Measurements from ENCODE around the gene OSBPL2.

The OSBPL2 gene

GRCh38 chr20:62222972-62223371 is 15.3 kb upstream of the OSBPL2 start:
- DNase-seq, result no peak

- no peak for DNase-seq
These were observed 14.8 kb upstream of the OSBPL2 start for GRCh38 chr20:62223571-62223970.

- no peak for DNase-seq
These were observed 14.0 kb upstream of the OSBPL2 start for GRCh38 chr20:62224113-62224855.

GRCh38 chr20:62225026-62225425 is 13.3 kb upstream of the OSBPL2 start:
- DNase-seq, result no peak

DNA sequence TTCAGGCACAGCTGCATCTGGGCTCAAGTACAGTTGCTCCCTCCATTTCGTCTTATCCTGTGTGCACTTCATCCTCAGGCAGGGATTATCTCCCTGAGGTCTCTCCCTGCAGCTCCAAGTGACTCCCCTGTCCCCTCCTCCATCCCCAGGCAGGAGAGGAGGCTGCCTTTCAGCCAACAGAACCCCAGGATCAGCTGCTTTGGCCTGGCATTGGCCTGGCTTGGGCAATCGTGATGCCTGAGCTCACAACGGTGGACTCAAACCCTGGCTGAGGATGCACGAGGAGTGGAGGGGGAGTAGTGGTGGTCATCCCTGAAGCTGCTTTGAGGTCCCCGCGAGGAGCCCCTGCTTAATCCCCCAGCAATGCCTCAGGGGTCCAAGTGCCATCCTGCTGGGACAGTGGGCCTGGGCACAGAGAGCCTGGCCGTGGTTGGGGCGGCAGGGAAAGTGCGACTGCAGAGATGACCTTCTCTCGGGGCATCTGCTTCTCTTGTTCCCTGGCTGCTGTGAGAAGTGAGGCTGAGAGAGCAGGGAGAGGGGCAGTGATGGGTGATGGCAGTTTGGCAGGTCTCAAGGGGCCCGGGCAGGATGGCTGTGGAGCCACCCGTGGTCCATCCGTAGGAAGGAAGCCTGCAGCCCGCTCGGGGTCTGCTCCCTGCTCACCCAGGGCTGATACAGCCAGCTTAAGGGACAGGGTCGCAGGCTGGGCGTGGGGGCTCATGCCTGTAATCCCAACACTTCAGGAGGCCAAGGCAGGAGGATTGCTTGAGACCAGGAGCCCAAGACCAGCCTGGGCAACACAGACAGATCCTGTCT is 12.3 kb upstream of the OSBPL2 start:
- no peak for DNase-seq

- DNase-seq, result no peak
These were observed 11.4 kb upstream of the OSBPL2 start for GRCh38 chr20:62226707-62227590.

DNA sequence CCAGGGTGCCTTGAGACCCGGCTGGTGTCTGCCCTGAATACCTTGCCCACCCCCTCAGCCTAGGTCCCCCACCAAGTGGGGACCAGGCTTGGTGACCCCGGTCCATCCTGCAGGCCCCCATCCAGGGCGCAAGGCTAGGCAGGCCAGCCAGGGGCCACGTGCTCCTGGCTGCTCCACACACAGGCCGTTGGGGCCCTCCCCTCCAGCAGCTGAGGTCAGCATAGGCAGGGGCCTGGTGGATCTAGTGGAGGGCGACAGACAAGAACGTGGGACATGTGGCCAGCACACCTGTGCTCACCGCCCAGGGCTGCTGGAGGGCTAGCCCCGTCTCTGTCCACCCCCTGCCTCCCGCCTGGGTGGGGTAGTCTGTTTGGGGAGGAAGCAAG is 10.7 kb upstream of the OSBPL2 start:
- no peak for DNase-seq

DNA sequence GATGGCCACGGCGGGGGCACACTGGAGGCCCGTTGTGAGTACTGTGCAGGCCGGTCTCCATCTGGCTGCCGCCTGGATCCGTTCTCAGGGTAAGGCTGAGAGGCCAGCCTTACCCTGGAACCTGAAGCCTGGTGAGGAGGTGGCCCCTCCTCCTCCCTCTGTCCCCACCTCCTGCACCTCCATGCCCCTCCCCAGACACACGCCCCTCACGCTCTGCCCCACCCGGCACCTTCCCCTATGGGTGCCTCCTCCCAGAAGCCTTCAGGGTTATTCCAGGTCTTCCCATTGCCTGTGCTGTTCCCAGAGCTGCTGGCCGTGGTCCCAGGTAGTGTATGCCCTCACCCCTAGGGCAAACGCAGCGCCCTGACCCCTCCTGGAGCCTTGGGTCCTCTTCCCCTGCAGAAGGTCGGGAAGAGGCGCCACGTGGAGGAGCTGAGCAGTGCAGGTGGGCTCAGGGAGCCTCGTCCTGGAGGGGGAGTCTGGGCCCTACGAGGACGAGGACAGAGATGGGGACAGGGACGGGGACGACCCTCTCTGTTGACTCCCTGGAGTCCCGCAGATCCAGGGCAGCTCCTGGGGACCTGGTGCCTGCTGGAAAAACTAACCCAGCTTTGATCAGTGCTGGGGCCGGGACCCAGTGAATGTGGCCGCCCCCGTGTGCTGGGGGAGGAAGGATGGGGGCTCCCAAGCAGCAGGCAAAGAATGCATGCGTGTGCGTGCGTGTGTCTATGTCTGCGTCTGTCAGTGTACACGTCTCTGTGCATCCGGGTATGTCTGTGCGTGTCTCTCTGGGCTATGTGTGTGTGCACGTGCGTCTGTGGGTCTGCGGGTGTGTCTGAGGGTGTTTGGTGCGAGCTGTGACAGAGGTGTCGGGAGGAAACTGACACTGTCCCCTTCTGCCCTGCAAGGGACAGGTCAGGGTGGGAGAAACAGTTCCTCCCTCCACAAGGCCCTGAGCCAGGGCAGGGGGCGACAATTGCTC is 10.1 kb upstream of the OSBPL2 start:
- no peak for DNase-seq

DNA sequence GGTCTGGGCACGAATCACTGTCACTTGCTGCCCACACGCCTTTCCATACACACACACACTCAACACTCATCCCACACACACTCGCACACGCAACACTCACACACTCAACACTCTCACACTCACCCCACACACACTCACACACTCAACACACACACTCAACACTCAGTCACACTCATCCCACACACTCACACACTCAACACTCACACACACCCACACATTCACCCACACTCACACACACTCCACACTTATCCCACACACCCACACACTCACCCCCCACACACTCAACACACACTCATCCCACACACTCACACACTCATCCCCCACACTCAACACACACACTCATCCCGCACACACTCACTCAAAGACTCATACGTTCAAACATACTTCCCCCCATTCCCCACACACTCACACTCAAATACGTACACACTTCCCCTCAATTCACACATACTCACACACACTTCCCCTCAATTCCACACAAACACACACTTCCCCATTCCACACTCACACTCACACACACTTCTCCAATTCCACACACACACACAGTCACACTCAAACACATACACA is 9.3 kb upstream of the OSBPL2 start:
- no peak for DNase-seq

GRCh38 chr20:62229667-62230066 is 8.7 kb upstream of the OSBPL2 start:
- no peak for DNase-seq

GRCh38 chr20:62230276-62230675 is 8.0 kb upstream of the OSBPL2 start:
- no peak for DNase-seq

- no peak for DNase-seq
These were observed 7.6 kb upstream of the OSBPL2 start for GRCh38 chr20:62230696-62231095.

GRCh38 chr20:62231292-62231691 is 7.0 kb upstream of the OSBPL2 start:
- DNase-seq, result no peak

GRCh38 chr20:62232194-62232593 is 6.1 kb upstream of the OSBPL2 start:
- DNase-seq, result no peak

GRCh38 chr20:62232770-62233645 is 5.3 kb upstream of the OSBPL2 start:
- DNase-seq, result no peak

DNA sequence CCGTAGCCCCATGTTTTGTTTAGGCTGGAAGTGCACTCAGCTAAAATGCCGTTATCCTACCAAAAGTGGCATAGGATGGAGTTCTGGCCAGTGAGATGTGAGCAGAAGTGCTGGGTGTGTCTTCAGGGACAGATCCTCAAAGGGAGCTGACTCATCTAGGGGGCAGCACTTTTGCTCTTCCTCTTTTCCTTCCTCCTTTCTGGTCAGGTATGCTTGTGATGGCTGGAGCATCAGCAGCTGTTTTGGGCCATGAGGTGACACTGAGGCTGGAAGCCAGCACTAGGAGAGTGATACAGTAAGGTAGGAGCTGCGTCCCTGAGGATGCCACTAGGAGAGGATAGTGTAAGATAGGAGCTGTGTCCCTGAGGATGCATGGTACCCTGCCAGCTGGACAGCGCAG is 4.6 kb upstream of the OSBPL2 start:
- DNase-seq, result no peak

GRCh38 chr20:62234339-62234738 is 4.0 kb upstream of the OSBPL2 start:
- DNase-seq, result no peak

DNA sequence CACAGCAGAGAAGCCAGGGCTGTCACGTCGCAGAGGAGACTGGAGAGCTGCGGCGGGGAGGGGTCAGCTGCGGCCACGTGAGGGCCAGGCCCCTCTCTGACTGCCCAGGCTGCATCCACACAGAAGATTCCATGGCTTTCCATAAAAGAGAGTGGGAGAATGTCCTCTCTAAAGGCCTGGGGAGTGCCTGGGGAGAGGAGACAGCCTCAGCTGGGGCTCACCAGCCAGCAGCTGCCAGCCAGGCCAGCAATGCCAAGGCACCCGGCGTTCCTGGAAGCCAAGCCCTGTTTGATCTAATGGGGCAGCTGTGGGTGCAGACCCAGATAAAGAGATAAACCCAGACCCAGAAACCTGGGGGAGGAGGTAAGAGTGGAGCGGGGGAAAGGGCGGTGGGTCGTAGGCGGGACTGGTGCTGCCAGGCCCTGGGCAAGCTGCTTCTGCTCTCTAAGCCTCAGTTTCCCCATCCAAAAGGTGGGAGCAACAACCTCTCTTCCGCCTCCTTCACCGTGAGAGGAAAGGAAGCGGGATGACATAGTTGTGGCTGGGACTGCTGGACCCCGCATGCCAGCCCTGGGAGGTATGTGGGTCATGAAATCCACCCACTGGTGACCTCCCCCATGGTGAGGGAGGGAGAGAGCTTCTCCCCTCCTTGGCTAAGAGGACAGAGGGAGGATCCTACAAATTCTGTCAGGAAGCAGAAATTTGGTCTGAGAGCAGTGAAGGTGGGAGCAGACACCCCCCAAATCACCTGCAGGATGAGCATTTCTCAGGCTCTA is 3.1 kb upstream of the OSBPL2 start:
- no peak for DNase-seq

GRCh38 chr20:62235777-62236157 is 2.6 kb upstream of the OSBPL2 start:
- no peak for DNase-seq

GRCh38 chr20:62236200-62236599 is 2.1 kb upstream of the OSBPL2 start:
- no peak for DNase-seq

Data from 8988T (cell line).